Osteoblast (primary cell): ENCODE results near the gene CRIM1. TPM values are rescaled to one million over a fixed set of nuclear protein-coding genes. Genes with fewer than 3 reads are reported as not detected.
A peak's percentile ranks its signal among the peaks of the same experiment; 100 is the strongest.

Experiments used
- DNase-seq: peaks from one replicate; pipeline ENCODE4 v3.0.0; 2011; ENCODE audit warnings: low spot score, mixed read lengths; ENCODE audit not compliant: insufficient read length; ENCODE audit errors: missing footprints
- H2AFZ ChIP-seq: 2 replicates; pipeline ENCODE4 v1.6.0; 2011; ENCODE audit warnings: mild to moderate bottlenecking, low read length
- H3K27ac ChIP-seq: 2 replicates; pipeline ENCODE4 v1.5.1; 2011; ENCODE audit warnings: mild to moderate bottlenecking, low read depth, low read length, moderate library complexity
- H3K27me3 ChIP-seq: 2 replicates; pipeline ENCODE4 v1.6.0; 2012; ENCODE audit warnings: mild to moderate bottlenecking, control low read depth, inconsistent platforms, low read length, moderate library complexity; ENCODE audit not compliant: insufficient read depth
- H3K36me3 ChIP-seq: 2 replicates; pipeline ENCODE4 v1.5.1; 2011; ENCODE audit warnings: mild to moderate bottlenecking, low read length, control low read depth, moderate library complexity; ENCODE audit not compliant: insufficient read depth
- H3K4me1 ChIP-seq: 2 replicates; pipeline ENCODE4 v1.5.1; 2011; ENCODE audit warnings: mild to moderate bottlenecking, low read length, control low read depth, moderate library complexity; ENCODE audit not compliant: insufficient read depth
- H3K4me2 ChIP-seq: 2 replicates; pipeline ENCODE4 v1.6.0; 2011; ENCODE audit warnings: mild to moderate bottlenecking, low read length; ENCODE audit not compliant: insufficient read depth
- H3K4me3 ChIP-seq: fragments of 200-600 bp; sonication (generic); 3 replicates; pipeline ENCODE4 v1.5.1; 2012; ENCODE audit warnings: mild to moderate bottlenecking, low read length, inconsistent platforms; ENCODE audit not compliant: insufficient read depth
- H3K79me2 ChIP-seq: 2 replicates; pipeline ENCODE4 v1.6.0; 2012; ENCODE audit warnings: mild to moderate bottlenecking, low read length, control low read depth, inconsistent platforms; ENCODE audit not compliant: insufficient read depth
- H3K9me3 ChIP-seq: 2 replicates; pipeline ENCODE4 v1.5.1; 2011; ENCODE audit warnings: low read depth, low read length, control low read depth
- H4K20me1 ChIP-seq: 2 replicates; pipeline ENCODE4 v1.6.0; 2012; ENCODE audit warnings: mild to moderate bottlenecking, low read length, control low read depth; ENCODE audit not compliant: insufficient read depth
- total RNA-seq: library from RNA; depleted of rRNA; stranded (reverse); fragments of >200 nt; gene quantifications from 2 replicates; pipeline ENCODE4 v1.2.3, GENCODE V29; 2012
- TF ChIP-seq, protein P1 (sequence below): IDR thresholded peaks from 2 replicates; pipeline ENCODE4 v1.5.1; 2011; ENCODE audit warnings: mild to moderate bottlenecking, low read depth, low read length, moderate library complexity; ENCODE audit errors: extremely low read depth

CRIM1 gene
- total RNA-seq, 1 donor = 362 TPM

DNA sequence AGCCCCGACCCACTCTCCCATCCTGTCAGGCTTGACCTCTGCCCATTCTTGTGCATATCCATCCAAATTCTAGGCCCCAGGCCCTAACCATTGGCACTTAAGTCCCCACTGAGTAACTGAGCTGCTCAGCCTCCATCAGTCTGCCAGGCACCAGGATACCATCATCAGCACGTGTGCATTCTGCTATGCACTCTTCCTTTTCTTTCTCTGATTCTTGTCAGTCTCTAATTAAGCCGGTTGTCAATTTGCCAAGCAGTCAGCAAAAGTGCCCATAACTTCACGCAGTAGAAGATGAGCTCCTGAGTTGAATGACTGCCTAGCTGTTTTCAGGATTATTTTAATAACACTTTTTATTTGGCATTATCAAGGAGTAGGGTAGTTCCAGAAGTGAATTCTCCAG lies 135.2 kb downstream of the CRIM1 start:
- no peak overlapping the region for H3K4me3 ChIP-seq
- H3K4me2 ChIP-seq = no peak overlapping the region
- no peak for DNase-seq
- peaks cover 73% of the 10 kb centered on the region for H3K4me1 ChIP-seq
- TF ChIP-seq, protein P1, sequence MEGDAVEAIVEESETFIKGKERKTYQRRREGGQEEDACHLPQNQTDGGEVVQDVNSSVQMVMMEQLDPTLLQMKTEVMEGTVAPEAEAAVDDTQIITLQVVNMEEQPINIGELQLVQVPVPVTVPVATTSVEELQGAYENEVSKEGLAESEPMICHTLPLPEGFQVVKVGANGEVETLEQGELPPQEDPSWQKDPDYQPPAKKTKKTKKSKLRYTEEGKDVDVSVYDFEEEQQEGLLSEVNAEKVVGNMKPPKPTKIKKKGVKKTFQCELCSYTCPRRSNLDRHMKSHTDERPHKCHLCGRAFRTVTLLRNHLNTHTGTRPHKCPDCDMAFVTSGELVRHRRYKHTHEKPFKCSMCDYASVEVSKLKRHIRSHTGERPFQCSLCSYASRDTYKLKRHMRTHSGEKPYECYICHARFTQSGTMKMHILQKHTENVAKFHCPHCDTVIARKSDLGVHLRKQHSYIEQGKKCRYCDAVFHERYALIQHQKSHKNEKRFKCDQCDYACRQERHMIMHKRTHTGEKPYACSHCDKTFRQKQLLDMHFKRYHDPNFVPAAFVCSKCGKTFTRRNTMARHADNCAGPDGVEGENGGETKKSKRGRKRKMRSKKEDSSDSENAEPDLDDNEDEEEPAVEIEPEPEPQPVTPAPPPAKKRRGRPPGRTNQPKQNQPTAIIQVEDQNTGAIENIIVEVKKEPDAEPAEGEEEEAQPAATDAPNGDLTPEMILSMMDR = no peak
- H3K9me3 ChIP-seq = no peaks in the 10 kb centered on the region
- peaks cover 72% of the 10 kb centered on the region for H3K36me3 ChIP-seq
- no peaks in the 10 kb centered on the region for H3K27me3 ChIP-seq
- H4K20me1 ChIP-seq = no peaks in the 10 kb centered on the region
- H2AFZ ChIP-seq = no peak overlapping the region
- peaks cover 57% of the 10 kb centered on the region for H3K79me2 ChIP-seq
- peak overlapping the region; percentile 95 for H3K27ac ChIP-seq

DNA sequence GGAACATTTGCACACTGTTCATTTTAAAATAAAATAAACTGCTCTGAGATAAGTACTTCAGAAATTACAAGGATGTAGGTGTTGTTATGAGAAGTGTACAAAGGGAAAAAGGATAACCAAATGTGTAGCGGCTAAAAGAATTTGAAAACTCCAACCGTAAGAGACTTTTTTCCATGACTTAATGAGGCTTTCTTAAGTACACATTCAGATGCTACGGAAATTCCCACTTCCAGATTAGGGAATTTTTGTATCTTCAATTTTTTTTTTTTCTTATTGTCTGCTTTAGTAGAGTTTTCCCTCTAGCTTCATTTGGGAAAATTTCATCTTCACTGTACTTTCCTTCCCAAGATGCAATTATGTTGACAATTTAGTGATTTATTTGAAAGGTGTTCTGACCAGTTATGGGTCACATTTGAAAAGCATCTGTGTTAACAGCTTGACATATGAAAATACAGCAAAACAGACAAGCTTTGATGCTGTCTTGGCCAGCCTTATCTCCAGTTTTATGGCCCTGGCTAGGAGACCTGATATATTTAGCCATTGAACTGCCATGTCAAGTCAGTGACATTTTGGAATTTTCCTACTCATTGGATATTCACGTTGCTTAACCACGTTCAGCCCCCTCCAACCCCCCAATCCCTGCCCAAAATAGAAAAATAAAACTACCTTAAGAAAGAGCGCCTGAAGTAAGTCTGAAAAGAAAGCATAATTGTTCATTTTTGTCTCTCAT lies 136.8 kb downstream of the CRIM1 start:
- Histone ChIP-seq H3K4me3 (no peak overlapping the region), H3K27ac (peak overlapping the region; percentile 95), H3K9me3 (no peaks in the 10 kb centered on the region), H3K79me2 (peaks cover 68% of the 10 kb centered on the region), H4K20me1 (no peaks in the 10 kb centered on the region), H3K36me3 (peaks cover 82% of the 10 kb centered on the region), H2AFZ (no peak overlapping the region), H3K27me3 (no peaks in the 10 kb centered on the region), H3K4me1 (peaks cover 60% of the 10 kb centered on the region), H3K4me2 (no peak overlapping the region)
- no peak for DNase-seq
- TF ChIP-seq, protein P1 = no peak

DNA sequence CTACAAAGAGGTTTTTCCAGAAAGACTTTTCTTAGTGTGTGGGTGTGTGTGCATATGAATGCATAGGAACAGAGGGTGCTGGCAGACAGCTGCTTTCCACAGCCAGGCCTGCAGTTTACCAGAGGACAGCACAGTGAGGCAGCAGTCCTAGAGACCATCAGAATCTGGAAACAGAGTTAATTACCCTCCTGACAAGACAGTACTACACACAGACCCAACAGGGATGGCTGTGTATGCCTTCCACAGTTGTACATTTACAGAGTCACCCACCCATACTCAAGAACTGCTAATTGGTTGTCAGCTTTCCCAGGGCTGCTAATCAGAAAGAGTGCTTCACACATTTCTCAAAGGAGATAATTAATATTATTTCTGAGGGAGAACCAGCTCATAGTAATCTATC lies 137.7 kb downstream of the CRIM1 start:
- H3K27ac ChIP-seq = peak overlapping the region; percentile 95
- no peak overlapping the region for H2AFZ ChIP-seq

DNA sequence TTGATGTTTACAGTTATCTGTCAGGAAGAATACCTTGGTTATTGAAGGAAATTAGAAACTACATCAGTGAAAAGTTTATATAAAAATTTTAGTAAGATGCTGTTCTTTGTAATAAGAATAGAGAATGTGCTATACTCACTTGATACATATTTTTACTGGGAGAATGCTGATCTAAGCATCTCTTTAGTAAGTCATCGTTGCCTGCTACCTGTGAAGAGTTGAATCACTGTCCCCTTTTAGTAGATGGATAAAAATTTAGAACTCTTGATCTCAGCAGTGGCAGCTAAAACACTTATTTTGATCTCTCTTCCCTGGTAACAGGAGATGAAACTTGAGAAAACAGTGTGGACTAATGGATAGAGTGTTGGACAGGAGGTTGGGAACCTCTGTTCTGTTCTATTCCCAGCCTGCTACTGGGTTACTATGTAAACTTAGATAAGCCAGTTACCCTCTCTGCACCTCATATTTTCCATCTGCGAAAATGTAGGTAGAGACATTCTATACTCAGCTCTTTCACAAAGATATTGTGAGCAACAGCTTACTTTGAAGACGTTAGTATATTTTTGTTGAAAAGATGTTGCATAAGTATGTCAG lies 142.1 kb downstream of the CRIM1 start:
- peak overlapping the region; percentile 66 for H3K27ac ChIP-seq
- H3K79me2 ChIP-seq = peaks cover 50% of the 10 kb centered on the region
- TF ChIP-seq, protein P1 = no peak

More for the DNA sequence above, 137.7 kb downstream of the CRIM1 start:
- peaks cover 71% of the 10 kb centered on the region for H3K79me2 ChIP-seq
- H3K9me3 ChIP-seq = no peaks in the 10 kb centered on the region
- H3K4me3 ChIP-seq = no peak overlapping the region
- TF ChIP-seq, protein P1 = no peak
- H3K27me3 ChIP-seq = no peaks in the 10 kb centered on the region
- DNase-seq = no peak
- no peaks in the 10 kb centered on the region for H4K20me1 ChIP-seq
- no peak overlapping the region for H3K4me2 ChIP-seq
- H3K36me3 ChIP-seq = peaks cover 83% of the 10 kb centered on the region
- H3K4me1 ChIP-seq = peaks cover 53% of the 10 kb centered on the region

More for the DNA sequence above, 142.1 kb downstream of the CRIM1 start:
- peaks cover 89% of the 10 kb centered on the region for H3K36me3 ChIP-seq
- H3K4me3 ChIP-seq = no peak overlapping the region
- DNase-seq = no peak
- H3K9me3 ChIP-seq = no peaks in the 10 kb centered on the region
- no peak overlapping the region for H2AFZ ChIP-seq
- no peaks in the 10 kb centered on the region for H3K27me3 ChIP-seq
- peaks cover 24% of the 10 kb centered on the region for H3K4me1 ChIP-seq
- no peaks in the 10 kb centered on the region for H4K20me1 ChIP-seq
- no peak overlapping the region for H3K4me2 ChIP-seq
